ENCODE results near the gene SFT2D1.

The SFT2D1 gene

GRCh38 chr6:166277892-166278578, 64.3 kb downstream of the SFT2D1 start:
- no peak for DNase-seq (ENCODE audit: low read depth)

GRCh38 chr6:166277018-166277417, 65.3 kb downstream of the SFT2D1 start:
- no peak for DNase-seq (ENCODE audit: low read depth)

DNA sequence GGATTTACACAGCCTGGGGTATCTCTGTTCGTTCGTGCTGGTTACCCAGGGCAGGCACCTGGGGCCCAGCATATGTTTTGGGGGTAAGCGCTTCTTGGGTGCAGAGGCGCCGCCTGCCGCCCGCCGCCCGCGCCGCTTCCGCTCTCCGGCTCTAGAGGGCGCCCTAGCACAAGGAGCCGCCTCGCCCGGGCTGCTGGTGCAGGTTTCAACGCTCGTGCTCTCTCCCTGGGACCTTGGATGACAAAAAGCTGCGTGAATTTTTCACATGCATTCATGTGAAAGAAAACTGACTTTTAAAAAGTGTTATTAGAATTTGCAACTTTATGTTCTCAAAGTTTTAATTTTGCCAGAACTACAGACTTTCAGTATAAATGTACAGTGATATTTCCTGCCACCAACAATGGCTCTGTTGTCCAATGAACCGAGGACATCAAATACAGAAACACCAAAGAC, 66.6 kb downstream of the SFT2D1 start:
- DNase-seq (ENCODE audit: low read depth) = no peak

- DNase-seq (ENCODE audit: low read depth) = no peak
Observed at GRCh38 chr6:166274739-166275370, 67.5 kb downstream of the SFT2D1 start.

DNA sequence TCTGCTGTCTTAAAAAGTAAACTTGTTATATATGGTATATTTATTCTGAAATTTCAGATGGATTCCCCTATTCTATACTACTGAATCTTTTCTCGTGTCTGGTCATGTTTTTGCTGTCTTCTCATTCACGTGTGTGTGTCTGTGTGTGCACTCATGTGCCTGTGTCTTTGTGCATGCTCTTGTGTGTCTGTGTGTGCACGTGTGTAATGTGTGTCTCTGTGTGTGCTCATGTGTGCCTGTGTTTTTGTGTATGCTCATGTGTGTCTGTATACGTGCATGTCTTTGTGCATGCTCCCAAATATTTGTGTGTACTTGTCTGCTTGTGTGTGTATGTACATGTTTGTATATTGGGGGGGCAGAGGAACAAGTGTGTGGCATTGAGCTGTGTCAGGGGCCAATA, 68.2 kb downstream of the SFT2D1 start:
- DNase-seq (ENCODE audit: low read depth) = no peak

DNA sequence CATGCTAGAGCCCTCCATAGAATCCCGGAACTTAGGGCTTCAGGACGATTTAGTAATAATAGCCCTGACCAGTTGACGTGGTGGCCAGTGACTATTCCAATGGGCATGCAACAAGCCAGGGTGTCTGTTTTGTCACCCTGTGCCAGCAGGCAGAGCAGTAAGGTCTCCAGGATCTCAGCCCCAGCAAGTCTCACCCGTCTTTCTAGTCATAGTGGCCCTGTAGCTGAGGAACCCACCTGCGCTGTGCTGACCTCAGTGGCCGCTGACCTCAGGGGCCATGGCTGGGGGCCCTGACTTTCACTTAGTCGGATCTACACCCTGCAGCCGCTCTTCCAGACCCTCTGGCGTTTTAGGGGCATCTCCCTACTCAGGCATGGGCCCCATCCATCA, 71.0 kb downstream of the SFT2D1 start:
- DNase-seq (ENCODE audit: low read depth) = no peak

GRCh38 chr6:166270706-166271375, 71.5 kb downstream of the SFT2D1 start:
- DNase-seq (ENCODE audit: low read depth) = no peak
